CD4-positive, alpha-beta T cell treated with Interleukin-6 for 4 hours (primary cell): ENCODE data around the gene PDGFB.
A peak's percentile ranks its signal among the peaks of the same experiment; 100 is the strongest.

Experiments used
- DNase-seq: peaks from one replicate; pipeline ENCODE4 v3.0.0-alpha.2; 2020; ENCODE audit warnings: mixed read lengths

PDGFB gene

DNA sequence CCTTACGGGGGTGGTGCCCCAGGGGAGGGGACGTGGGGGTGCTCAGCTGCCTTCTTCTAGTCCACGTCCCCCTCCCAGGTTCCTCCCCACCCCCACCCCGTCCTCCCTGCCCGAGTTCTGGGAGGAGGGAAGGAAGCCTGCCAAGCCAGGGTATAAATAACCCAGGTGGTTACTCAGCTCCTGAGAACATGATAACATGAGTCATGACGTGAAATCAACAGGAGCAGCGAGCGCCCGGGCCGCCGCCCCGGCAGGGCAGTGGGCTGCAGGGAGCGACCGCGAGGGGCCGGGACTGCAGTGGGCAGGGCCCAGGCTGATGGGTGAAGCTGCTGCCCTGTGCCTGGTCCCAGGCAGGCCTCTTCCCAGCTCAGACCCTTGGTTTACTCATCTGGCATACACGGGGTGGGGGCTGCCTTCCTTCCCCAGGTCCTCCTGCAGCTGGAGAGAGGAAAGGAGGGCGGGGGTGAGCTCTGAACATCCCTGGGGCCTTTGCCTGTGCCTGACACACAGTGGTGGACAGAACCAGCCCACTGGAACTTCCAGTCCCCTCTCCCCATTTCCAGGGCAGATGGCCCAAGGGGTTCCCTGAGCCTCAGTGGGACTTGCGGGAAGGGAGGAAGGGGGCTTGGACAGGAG lies 8.8 kb upstream of the PDGFB start:
- DNase-seq = peak; percentile 46

DNA sequence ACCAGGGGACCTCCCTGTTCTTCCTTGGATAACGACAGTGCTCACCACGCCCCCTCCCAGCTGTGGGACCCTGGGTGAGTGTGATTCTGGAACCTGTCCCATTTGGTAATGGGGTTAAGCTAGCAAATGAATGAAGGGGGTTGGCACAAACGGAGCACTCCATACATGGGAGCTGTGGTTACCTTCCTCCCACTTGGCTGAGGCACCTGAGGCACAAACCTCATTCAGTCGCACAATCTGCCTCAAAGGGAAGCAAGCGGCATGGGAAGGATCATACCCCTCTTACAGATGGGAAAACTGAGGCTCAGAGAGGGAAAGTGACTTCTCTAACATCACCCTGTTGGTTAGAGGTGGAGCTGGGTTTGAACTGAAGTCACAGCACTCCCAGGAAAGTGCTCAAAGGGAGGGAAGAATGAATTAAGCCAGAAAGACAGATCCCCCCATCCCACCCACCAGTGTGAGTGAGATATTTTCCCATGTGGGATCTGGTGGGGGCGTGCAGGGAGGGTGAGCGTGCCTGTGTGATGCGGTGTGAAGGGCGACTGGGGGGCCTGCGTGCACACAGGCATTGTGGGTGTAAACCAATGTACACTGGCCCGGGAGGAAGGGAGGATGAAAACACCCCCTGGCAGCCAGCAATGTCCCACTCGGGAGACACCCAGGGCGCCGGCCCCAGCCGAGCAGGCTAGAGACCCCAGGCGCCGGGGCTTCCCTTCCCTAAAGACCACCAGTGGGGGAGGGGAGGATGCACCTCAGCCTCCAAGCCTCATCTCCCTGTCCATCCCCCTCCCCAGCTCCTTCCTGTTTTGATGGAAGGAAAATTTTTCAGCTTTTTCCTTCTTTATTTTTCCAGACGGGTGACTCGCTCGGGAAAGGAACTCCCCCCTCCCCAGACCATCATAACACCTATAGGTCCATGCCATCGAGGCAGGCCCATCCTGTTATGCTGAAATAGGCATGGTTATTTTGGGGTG lies 8.0 kb upstream of the PDGFB start:
- DNase-seq = no peak

DNA sequence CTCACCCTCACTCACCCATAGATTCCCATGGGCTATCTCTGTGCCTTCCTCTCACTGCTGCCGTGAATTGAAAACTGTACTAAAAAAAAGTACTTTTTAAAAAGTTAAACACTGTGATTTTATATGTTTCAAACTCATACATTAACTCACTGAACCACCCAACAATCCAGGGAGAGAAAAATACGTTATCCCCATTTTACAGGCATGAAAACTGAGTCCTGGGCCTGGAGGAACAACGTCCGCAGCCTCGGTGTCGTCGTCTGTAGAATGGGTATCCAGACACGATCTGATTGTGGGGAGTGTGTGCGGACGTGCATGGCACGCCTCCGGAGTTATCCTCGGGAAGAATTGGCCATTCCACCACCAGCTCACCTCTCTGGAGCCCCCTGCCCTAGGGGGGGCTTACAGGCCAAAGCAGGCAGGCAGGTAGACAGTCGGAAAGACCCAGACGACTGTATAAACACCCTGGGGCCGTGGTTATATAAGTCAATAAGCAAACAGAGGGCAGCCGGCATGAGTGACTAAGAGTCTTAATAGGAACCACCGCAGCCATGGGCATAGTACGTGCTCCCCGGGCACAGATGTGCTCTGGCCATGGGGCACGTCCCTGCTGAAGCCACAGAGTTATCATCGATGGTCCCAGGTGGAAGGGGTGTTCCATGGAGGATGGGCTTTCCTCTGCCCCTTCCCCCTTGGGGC lies 7.1 kb upstream of the PDGFB start:
- DNase-seq = no peak

DNA sequence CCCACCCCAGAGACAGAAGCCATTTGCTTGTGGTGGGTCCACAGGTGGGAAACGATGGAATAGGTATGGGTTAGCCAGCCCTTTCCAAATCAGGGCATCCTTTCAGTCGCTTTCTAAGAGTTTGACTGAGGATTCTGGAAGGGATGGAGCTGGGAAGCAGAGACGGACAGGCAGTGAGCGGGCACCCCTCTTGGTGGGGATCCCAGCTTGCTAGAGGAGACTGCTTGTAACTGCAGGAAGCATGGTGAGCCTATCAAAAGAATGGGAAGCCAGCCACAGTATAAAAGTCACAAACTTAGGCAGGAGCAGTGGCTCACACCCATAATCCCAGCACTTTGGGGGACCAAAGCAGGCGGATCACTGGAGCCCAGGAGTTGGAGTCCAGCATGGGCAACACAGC lies 6.1 kb upstream of the PDGFB start:
- DNase-seq = no peak

DNA sequence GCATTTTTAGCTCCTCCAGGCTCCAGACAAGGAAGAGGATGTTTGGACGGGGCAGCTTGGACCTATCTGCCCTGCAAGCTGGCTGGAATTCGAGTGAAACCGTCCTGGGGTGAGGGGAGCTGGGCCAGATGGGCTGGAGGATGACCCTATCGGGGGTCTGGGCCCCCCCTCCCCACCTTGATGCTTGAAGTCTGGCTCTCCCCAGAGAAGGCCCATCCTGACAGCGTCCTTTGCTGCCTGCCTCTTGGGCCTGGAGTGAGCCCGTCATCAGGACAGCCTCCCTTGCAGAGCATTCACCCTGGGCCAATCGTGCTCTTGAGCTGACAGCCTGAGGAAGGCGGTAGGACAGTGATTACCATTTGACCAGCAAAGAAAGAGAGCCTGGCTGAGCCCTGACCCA lies 5.3 kb upstream of the PDGFB start:
- no peak for DNase-seq

DNA sequence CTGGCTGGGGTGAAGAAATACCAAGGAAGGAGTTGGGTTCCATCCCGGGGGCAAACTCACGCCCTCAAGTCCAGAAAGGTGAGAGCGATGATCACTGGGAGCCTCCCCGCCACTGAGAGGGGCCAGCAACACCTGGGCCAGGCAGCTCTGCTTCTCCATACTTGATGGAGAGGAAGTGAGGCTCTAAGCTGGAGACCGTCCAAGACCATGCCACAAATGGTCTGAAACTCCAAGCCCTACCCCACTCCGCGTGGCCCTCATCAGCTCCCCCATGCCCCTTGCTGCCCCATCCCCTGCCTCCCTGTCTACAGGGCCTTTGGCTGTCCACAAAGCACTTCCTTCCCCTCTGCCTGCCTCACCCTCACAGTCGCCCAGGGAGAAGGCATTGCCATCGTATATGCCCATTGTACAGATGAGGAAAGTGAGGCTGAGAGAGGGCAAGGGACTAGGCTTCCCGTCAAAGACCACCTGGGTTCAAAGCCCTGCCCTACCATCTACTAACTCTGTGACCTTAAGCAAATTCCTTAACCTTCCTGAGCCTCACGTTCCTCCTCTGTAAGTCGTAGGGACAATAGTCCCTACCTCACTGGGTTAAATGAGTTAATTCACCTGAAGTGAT lies 4.4 kb upstream of the PDGFB start:
- no peak for DNase-seq

DNA sequence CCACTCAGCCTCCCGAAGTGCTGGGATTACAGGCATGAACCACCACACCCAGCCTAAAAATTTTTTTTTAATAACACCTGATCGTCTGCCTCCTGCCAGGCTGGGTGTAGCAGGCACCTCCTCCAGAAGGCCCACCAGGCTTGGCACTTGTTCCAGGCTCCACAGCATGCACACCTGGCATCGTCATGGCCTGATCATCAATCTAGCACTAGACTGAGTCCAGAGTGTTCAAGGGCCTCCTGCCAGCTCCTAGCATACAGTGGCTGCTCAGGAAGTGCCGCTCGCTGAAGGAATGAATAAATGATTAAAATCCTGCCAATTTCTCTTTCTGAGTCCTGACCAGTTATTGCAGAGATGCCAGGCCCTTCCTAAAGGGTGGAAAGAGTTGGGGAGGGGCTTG lies 3.5 kb upstream of the PDGFB start:
- no peak for DNase-seq

DNA sequence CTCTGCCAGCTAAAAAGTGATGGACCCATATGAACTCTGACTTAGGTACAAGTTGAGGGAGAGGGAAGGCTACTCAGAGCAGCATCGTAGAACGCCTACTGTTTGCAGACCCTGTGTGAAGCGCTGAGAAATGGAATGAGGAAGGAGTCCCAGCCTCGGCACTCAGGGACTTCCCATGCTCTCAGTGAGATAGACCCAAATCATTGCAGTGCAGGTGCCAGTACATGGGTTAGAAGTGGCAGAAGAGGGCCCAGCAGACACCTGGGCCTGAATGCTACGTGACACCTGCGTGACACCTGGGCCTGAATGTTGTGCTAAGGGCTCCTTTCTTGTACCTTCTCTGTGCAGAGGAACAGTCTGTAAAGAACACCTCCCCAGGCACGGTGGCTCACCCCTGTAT lies 2.6 kb upstream of the PDGFB start:
- DNase-seq = no peak

DNA sequence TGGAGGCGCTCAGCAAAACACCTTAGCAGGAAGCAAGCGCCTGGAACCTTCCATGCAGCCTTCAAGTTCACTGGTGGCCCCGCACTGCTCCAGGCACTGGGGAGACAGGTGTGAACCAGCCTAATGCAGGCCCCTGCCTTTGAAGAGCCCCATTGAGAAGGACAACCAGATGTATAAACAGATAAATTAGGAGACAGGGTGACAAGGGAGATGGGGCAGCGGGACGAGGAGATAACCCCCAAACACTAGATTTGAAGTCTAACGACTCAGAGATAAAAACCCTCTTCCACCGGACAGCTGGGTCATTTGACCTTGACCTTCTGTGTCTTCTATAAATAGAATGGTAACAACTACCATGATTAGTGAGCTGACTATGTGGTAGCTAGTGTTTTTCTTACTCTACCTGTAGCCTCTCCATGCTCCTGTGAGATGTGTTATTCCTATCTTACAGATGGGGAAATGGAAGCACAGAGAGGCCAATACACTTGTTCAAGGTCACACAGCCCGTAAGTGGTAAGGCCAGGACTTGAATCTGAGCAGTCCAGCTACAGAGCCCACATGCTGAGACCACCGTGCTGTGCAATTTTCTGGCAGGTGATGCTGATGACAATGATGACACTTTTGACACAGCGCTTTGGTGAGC lies 2.0 kb upstream of the PDGFB start:
- DNase-seq = no peak

DNA sequence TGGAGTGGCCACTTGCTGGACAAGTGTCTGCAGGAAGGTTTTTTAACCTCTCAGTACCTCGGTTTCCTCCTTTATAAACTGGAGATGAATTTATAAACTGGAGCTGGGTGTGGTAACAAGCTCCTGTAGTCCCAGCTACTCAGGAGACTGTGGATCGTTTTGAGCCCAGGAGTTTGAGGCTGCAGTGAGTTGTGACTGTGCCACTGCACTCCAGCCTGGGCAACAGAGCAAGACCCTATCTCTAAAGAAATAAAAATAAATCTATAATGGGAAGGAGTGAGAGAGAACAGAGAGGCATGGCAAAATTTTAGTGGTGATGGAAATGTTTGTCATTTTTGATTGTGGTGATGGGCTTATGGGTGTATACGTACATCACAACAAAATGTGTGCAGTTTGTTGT lies 1.4 kb upstream of the PDGFB start:
- no peak for DNase-seq

DNA sequence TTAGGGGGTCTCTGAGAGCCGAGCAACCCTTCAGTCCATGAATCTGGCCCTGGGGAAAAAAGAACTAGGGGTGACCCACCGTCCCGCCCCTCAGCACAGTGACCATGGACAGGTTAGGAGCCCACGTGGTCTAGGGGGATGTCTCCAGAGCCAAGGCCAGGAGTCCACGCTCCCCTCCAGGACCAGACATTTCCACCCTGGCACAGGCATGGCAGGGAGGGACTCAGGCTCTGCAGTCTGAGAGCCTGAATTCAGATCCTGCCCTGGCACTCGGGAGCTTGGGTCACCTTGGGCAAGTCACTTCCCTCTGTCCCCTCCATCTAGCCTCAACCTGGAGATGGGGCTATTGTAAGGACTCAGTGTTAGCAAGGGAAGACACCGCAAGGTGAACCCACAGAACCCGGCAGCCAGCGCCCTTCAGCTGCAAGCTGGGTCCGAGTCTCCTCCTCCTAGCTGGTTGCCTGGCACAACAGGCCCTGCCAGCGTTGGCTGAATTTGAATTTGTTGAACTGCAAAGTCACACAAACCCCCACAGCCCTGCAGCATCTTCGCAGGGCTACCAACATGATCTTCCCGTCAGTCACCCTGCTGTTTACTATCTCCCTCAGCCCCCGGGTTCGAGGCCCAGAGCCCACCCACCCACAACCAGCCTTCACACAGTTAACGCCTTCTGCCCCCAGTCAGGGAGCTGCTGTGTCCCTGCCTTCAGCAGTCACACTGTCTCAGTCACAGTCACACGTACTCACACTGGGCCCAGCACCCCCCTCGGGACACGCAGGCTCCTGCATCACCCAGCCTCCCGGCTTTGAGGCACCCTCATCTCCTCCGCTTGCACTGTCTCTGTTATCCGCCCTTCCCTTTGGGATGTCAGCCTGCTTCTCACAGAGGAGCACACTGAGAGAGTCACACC lies 603 bp upstream of the PDGFB start:
- DNase-seq = no peak

DNA sequence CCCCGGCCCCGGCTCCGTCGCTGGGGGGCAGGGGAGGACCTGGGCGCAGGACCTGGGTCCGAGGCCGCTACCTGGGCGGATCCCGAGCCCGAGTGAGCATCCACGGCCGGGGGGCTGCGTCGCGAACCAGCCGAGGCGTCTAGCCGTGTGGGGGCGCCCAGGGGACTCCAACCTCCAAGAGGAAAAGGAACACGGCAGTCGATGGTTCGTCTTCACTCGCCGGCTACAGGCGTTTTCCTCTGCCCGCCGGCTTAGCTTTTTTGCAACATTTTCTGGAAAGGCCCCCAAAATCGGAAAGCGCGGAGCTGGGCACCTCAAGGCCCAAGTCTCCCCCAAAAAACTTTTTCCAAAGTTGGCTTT lies 666 bp downstream of the PDGFB start:
- no peak for DNase-seq

DNA sequence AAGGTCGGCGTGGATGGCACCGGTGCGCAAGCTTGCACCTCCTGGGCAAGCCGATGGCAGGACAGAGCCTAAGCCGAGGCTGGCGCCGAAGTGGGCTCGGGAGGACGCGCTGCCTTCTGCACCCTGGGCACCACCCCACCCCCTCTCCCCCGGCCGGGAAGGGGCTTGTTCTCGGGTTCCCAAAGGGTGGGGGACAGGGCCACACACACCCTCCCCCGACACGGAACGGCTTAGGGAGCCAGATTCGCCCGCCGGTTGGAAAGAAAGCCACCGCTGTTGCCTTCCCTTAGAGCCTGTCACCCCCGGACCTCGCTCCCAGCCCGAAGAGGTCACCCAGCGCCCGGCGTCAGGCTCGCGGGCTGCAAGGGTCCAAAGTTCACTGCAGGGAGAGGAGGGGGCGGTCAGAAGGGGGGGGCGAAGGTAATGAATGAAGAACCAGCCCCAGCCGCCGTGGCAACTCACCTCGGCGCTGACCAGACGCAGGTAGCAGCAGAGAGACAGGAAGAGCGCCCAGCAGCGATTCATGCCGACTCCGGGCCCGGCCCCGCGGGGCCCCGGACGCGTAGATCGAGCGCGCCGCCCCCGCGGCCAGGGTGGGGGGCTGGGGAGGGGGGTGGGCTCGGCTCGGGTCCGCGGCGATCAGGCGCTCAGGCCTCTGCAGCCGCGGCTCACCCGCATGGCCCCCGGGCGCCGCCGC lies 1.2 kb downstream of the PDGFB start:
- peak; percentile 40 for DNase-seq

DNA sequence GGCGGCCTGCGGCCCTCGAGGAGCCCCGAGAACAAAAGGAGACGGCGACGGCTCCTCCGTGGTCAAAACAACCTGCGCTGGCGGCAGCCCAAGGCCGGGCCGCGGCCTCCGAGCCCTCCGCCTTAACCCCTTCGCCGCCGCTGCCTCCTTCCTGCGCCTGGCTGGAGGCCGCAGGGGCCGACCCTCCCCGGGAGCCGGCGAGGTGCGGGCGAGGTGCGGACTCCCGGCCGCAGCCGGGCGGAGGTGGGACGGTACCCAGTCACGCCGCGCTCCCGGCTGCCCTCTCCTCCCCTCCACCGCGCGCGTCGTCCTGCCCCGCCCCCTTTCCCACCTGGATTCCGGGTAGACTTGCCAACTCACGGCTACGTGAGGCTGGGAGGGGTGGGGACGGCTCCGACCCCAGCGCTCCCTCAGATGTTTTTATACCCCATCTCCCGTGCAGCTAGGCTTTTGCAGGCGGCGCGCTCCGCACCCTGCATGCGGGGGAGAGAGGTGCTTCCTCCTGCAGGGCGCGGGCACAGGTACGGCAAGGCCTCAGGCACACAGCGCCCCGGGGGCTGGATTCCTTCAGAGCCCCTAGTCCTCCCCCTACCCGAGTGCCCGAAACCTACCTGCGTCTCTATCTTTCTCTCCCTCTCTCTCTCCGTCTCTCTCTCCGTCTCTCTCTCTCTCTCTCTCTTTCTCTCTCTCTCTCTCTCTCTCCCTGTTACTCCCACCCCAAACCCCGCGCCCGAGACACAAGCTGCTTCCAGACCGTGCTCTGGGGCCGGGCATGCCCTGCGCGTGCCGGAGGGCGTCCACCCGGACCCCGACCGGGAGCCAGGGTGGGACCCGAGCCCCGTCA lies 2.0 kb downstream of the PDGFB start:
- DNase-seq = peak; percentile 63

DNA sequence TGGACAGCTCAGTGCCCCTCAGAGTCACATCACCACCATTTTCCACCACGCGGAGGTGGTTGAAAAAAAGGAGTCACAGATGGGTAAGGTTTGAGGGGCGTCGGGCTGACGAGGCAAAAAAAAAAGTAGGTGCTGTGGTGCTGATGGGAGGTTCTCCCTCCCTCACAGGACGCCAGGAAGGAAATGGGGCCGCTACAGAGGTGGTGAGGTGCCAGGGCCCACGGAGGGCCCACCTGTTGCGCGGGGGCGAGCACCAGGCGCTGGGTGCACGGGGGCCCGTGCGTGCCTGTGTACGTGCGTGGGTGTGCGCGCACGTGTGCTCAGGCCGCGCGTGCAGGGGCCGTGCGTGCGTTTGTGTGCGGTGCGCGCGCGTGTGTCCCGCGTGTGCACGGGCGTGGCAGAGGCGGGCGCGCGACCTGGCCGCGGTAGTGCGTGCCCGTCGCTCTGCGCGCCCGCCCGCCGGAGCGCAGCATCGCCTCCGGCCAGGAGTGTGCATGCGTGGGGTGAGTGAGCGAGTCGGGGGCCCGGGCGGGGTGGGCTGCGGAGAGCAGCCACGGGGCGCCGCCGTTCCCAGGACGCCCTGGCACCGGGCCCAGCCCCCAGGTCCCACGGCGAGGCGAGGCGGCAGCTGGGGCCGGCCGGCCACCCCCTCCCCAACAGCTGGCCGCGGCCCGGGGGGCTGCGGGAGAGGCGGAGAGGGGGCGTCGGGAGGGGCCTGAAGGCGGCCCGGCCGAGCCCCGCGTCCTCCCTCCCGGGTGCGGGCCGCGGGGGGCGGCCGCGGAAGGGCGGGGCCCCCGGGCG lies 2.8 kb downstream of the PDGFB start:
- DNase-seq = peak; percentile 69

DNA sequence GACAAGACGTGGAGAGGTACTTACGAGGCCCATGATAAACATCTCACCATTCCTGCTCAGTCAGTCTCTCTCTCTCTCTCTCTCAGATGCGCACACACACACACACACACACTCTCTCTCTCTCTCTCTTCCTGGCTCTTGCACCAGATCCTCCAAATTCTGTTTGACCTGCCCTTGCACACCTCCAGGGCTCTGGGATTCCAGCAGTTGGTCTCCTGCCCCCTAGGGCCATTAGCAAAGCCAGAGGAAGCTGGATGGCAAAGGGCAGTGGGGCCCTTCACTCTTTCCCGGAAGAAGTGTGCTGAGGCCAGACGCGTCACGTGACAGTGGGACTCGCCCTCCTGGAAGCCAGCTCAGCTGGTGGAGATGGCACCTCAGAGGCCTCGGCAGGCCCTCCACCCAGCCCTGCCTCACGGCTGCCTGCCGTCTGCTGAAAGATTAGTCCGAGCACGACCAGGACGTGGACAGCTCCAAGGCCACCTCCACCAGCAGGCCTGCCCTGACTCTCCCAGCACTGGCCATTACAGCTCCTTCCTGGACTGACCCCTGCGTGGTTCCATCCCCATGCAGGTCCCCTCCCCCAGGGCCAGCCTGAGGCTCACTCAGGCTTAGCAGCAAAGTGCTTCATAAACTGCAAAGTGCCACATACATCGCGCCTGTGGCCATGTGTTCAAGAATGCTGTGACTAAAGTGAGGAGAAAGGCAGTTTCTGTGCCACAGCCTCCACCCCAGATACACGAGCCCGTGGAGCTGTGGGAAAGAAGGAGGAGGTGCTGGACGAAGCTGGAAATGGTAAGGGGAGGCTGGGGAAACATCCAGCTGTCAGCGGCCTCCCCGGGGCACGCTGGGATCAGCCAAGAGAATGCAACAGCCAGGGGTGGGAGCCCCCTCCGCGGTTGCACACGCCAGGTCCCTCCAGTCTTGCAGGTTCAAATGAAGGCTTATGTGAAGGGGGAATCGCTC lies 3.7 kb downstream of the PDGFB start:
- peak; percentile 60 for DNase-seq

DNA sequence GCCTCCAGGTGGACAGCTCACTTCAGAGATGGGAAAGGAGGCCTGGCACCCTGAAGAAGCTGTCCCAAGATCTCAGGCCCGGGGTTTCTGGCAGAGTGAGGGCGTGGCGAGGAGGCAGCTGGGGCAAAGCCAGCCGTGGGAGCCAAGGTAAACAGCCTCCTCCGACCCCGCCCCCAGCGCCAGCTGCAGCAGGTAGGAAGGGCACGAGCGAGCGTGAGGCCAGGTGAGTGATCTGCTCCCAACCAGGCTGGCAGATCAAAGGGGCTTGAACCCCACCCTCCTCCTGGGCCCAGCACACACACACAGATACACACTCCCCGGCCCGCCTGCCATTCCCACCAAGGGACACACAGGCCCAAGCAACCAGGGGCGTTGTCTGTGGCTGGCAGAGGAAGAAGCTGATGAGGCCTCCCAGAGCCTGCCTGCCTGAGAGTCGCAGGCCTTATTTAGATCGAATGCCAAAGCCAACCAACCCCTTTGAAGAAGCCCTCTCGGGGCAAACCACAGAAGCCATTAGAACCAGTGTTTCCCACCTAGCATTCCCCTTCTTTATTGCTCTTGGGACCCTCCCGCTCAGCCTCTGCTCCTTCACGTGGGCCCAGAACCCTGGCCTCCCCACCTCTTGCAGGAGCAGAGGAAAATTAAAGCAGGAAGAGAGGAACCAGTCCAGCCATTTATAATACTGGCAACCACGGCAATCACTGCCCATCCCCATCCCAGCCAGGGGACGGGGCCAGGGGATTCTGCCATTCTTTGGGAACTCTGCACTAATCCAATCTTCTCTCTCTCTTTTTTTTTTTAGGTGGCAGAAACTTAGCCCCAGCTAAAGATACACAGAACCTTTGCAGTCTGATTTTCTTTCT lies 5.0 kb downstream of the PDGFB start:
- DNase-seq = peak; percentile 61
